Stimulated activated CD4-positive, alpha-beta T cell treated with anti-CD3 and anti-CD28 coated beads, Interleukin-12 subunit alpha, Interleukin-12 subunit beta, amount 100 ng/mL, for 48 hours (primary cell): ENCODE measurements around the gene VWF.
"Not testable (repeated sequence)": the region's sequence is repeated elsewhere in the genome, so short reads cannot be mapped to it uniquely, and the experiment has no call there.

Source experiments
- DNase-seq, 3 donors: peaks; one replicate each; pipeline ENCODE4 v3.0.0-alpha.2; 2020; ENCODE audit warnings: low read depth in 2 of 3, low spot score in 1 of 3

The VWF gene

GRCh38 chr12:6038160-6038559, 86.3 kb downstream of the VWF start:
- DNase-seq = peak; percentile 30 to 62 (median 33)

GRCh38 chr12:6037459-6037858, 87.0 kb downstream of the VWF start:
- DNase-seq = no peak

GRCh38 chr12:6036509-6036908, 88.0 kb downstream of the VWF start:
- DNase-seq = no peak

- no peak for DNase-seq
Measured at GRCh38 chr12:6034596-6034995, 89.9 kb downstream of the VWF start.

GRCh38 chr12:6033546-6033945, 90.9 kb downstream of the VWF start:
- no peak for DNase-seq

GRCh38 chr12:6032726-6033125, 91.7 kb downstream of the VWF start:
- DNase-seq = no peak

- no peak for DNase-seq
Measured at GRCh38 chr12:6031001-6031400, 93.5 kb downstream of the VWF start.

GRCh38 chr12:6030081-6030480, 94.4 kb downstream of the VWF start:
- DNase-seq = no peak

GRCh38 chr12:6029401-6029800, 95.1 kb downstream of the VWF start:
- DNase-seq = no peak

- no peak for DNase-seq
Measured at GRCh38 chr12:6026998-6027397, 97.5 kb downstream of the VWF start.

GRCh38 chr12:6025703-6026298, 98.7 kb downstream of the VWF start:
- DNase-seq = not testable (repeated sequence)

- DNase-seq = not testable (repeated sequence)
Measured at GRCh38 chr12:6024066-6024465, 100.4 kb downstream of the VWF start.

- no peak for DNase-seq
Measured at GRCh38 chr12:6020930-6021329, 103.5 kb downstream of the VWF start.

GRCh38 chr12:6020511-6020910, 104.0 kb downstream of the VWF start:
- not testable (repeated sequence) for DNase-seq

GRCh38 chr12:6019256-6019655, 105.2 kb downstream of the VWF start:
- DNase-seq = not testable (repeated sequence)

GRCh38 chr12:6018265-6018664, 106.2 kb downstream of the VWF start:
- no peak for DNase-seq

- no peak for DNase-seq
Measured at GRCh38 chr12:6016756-6017155, 107.7 kb downstream of the VWF start.

GRCh38 chr12:6016004-6016403, 108.5 kb downstream of the VWF start:
- DNase-seq = not testable (repeated sequence)

- DNase-seq = not testable (repeated sequence)
Measured at GRCh38 chr12:6015271-6015670, 109.2 kb downstream of the VWF start.

- DNase-seq = not testable (repeated sequence)
Measured at GRCh38 chr12:6010631-6011350, 113.7 kb downstream of the VWF start.

- no peak for DNase-seq
Measured at GRCh38 chr12:5997260-5997659, 127.2 kb downstream of the VWF start.

GRCh38 chr12:5996459-5996858, 128.0 kb downstream of the VWF start:
- DNase-seq = no peak

GRCh38 chr12:5989621-5990020, 134.8 kb downstream of the VWF start:
- no peak for DNase-seq
